Activated CD4-positive, CD25-positive, alpha-beta regulatory T cell treated with anti-CD3 and anti-CD28 coated beads, Interleukin-2, amount 50 U/mL, for 24 hours (primary cell): ENCODE data around the gene KDM4B.

Experiments
- ATAC-seq, 2 donors: fragments of 150-1000 bp; cut with Tn5 transposase; one replicate each; pipeline ENCODE4 v1.10.0; 2021; ENCODE audit warnings: mild to moderate bottlenecking in 1 of 2, moderate library complexity in 1 of 2

KDM4B gene

GRCh38 chr19:4986056-4986455, 17.1 kb downstream of the KDM4B start:
- no peak for ATAC-seq

- no peak for ATAC-seq
These were observed 17.6 kb downstream of the KDM4B start for GRCh38 chr19:4986471-4986891.

- ATAC-seq = no peak
These were observed 18.3 kb downstream of the KDM4B start for GRCh38 chr19:4987256-4987655.

- ATAC-seq = no peak
These were observed 18.9 kb downstream of the KDM4B start for GRCh38 chr19:4987692-4988370.

- ATAC-seq = no peak
These were observed 19.9 kb downstream of the KDM4B start for GRCh38 chr19:4988770-4989251.

GRCh38 chr19:4990306-4990705, 21.4 kb downstream of the KDM4B start:
- no peak for ATAC-seq

- no peak for ATAC-seq
These were observed 22.6 kb downstream of the KDM4B start for GRCh38 chr19:4991538-4991937.

GRCh38 chr19:4991996-4992698, 23.2 kb downstream of the KDM4B start:
- no peak for ATAC-seq

GRCh38 chr19:4993683-4994082, 24.8 kb downstream of the KDM4B start:
- ATAC-seq = no peak

- ATAC-seq = no peak
These were observed 27.8 kb downstream of the KDM4B start for GRCh38 chr19:4996701-4997100.

- no peak for ATAC-seq
These were observed 28.4 kb downstream of the KDM4B start for GRCh38 chr19:4997297-4997696.

GRCh38 chr19:5000120-5000611, 31.3 kb downstream of the KDM4B start:
- no peak for ATAC-seq

GRCh38 chr19:5001615-5002014, 32.7 kb downstream of the KDM4B start:
- no peak for ATAC-seq

- ATAC-seq = no peak
These were observed 33.2 kb downstream of the KDM4B start for GRCh38 chr19:5002143-5002542.

- ATAC-seq = no peak
These were observed 34.9 kb downstream of the KDM4B start for GRCh38 chr19:5003781-5004180.

- ATAC-seq = no peak
These were observed 36.2 kb downstream of the KDM4B start for GRCh38 chr19:5005096-5005495.

- no peak for ATAC-seq
These were observed 37.3 kb downstream of the KDM4B start for GRCh38 chr19:5006201-5006600.

- no peak for ATAC-seq
These were observed 37.9 kb downstream of the KDM4B start for GRCh38 chr19:5006821-5007220.

- ATAC-seq = no peak
These were observed 42.7 kb downstream of the KDM4B start for GRCh38 chr19:5011476-5012238.

GRCh38 chr19:5012688-5013457, 44.0 kb downstream of the KDM4B start:
- ATAC-seq = no peak

- no peak for ATAC-seq
These were observed 44.8 kb downstream of the KDM4B start for GRCh38 chr19:5013761-5014160.

GRCh38 chr19:5014941-5015340, 46.0 kb downstream of the KDM4B start:
- ATAC-seq = no peak

GRCh38 chr19:5016268-5016667, 47.4 kb downstream of the KDM4B start:
- no peak for ATAC-seq
